Ovary (tissue), 3 donors: Measurements from ENCODE around the gene SPINK2.

Experiments
- EP300 ChIP-seq: sonication (generic); formaldehyde crosslinking; IDR thresholded peaks from one replicate; pipeline ENCODE4 v1.6.1; 2017; ENCODE audit warnings: antibody characterized with exemption
- POLR2A ChIP-seq: fragments of 450-650 bp; IDR thresholded peaks from one replicate; pipeline ENCODE4 v1.6.1; 2017; ENCODE audit warnings: antibody characterized with exemption, mild to moderate bottlenecking, moderate library complexity
- TF ChIP-seq, protein P1 (sequence below), 3 donors: fragments of 450-650 bp in 2 of 3; fragments of 200-600 bp in 1 of 3; IDR thresholded peaks; one replicate each; pipeline versions ENCODE4 v1.5.1 to v1.8.0; 2016 to 2022; ENCODE audit warnings: antibody characterized with exemption in 3 of 3, mild to moderate bottlenecking in 1 of 3
- donor health status: DM: no; HTN: no; CAD: no.

- TF ChIP-seq POLR2A: no peak
- TF ChIP-seq, protein P1, sequence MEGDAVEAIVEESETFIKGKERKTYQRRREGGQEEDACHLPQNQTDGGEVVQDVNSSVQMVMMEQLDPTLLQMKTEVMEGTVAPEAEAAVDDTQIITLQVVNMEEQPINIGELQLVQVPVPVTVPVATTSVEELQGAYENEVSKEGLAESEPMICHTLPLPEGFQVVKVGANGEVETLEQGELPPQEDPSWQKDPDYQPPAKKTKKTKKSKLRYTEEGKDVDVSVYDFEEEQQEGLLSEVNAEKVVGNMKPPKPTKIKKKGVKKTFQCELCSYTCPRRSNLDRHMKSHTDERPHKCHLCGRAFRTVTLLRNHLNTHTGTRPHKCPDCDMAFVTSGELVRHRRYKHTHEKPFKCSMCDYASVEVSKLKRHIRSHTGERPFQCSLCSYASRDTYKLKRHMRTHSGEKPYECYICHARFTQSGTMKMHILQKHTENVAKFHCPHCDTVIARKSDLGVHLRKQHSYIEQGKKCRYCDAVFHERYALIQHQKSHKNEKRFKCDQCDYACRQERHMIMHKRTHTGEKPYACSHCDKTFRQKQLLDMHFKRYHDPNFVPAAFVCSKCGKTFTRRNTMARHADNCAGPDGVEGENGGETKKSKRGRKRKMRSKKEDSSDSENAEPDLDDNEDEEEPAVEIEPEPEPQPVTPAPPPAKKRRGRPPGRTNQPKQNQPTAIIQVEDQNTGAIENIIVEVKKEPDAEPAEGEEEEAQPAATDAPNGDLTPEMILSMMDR (IDR thresholded peaks at IDR 0.05): no peak
- no peak for TF ChIP-seq EP300
These were observed 29.4 kb upstream of the SPINK2 start for GRCh38 chr4:56850910-56851309.
